Loucy (cell line): ENCODE data around the gene HOXC4.

Experiments used
- EZH2phosphoT487 ChIP-seq: fragments of 200-600 bp; IDR thresholded peaks from 2 replicates; pipeline ENCODE4 v1.6.1; 2018; ENCODE audit warnings: antibody characterized with exemption, mild to moderate bottlenecking, moderate library complexity, borderline replicate concordance
- TF ChIP-seq, protein P1 (sequence below): fragments of 200-600 bp; sonication (generic); conservative IDR thresholded peaks from 2 replicates; pipeline ENCODE4 v1.5.1; 2014; ENCODE audit warnings: mild to moderate bottlenecking, antibody characterized with exemption, low read length

DNA sequence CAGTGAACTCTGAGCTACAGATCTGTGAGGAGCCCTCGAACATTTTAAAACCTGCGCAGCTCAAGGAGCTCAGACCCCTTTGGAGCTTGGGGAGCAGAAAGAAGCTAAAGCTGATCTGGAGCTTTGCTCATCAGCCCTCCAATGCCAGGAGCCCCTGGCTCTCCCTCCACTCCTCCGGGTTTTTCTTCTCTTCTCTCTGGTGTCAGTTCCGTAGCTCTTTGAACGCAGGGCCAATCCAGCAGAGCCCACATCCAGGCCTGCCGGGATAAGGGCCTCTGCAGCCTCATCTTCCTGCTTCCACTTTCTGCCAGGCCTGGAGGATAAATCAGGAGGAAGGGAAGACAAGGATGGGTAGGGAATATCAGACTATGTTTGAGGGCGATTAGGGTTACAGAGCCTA, 6.0 kb downstream of the HOXC4 start:
- TF ChIP-seq, protein P1, sequence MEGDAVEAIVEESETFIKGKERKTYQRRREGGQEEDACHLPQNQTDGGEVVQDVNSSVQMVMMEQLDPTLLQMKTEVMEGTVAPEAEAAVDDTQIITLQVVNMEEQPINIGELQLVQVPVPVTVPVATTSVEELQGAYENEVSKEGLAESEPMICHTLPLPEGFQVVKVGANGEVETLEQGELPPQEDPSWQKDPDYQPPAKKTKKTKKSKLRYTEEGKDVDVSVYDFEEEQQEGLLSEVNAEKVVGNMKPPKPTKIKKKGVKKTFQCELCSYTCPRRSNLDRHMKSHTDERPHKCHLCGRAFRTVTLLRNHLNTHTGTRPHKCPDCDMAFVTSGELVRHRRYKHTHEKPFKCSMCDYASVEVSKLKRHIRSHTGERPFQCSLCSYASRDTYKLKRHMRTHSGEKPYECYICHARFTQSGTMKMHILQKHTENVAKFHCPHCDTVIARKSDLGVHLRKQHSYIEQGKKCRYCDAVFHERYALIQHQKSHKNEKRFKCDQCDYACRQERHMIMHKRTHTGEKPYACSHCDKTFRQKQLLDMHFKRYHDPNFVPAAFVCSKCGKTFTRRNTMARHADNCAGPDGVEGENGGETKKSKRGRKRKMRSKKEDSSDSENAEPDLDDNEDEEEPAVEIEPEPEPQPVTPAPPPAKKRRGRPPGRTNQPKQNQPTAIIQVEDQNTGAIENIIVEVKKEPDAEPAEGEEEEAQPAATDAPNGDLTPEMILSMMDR = no peak
- TF ChIP-seq EZH2phosphoT487 = no peak
